Heart left ventricle (tissue), 13 donors: ENCODE results near the gene NAA30.

ENCODE experiments used
- CTCF ChIP-seq, 12 donors: fragments of 200-600 bp; sonication (generic) in 4 of 12; IDR thresholded peaks; one replicate each; pipeline versions ENCODE4 v1.5.0 to v1.8.0; 2018 to 2022; ENCODE audit warnings: antibody characterized with exemption in 12 of 12, mild to moderate bottlenecking in 5 of 12
- POLR2A ChIP-seq, 2 donors: fragments of 450-650 bp; IDR thresholded peaks; one replicate each; pipeline ENCODE4 v1.6.1; 2017; ENCODE audit warnings: antibody characterized with exemption in 2 of 2, mild to moderate bottlenecking in 2 of 2, moderate library complexity in 2 of 2
- donor health status: ischemic (EF 13 %, LVEDD 7.1; RV severe dilation, severe dysfunction).
- donor health status: DM: no; HTN: yes; CAD: no.
- donor health status: DM: no; HTN: no; CAD: no.
- donor health status: ischemic (EF 25% LVEDD 6.9; RV normal size, moderate dysfunction).
- donor health status: ischemic (EF 25% LVEDD 5.7; RV mildly dilated, moderate dysfunction).
- donor health status: ischemic (EF 35%, LVEDD 5.7; RV mildly dilated, moderate dysfunction).
- donor health status: nonischemic (EF 11% LVEDD 7.7; RV severe dilation, severe dysfunction).
- donor health status: DM: yes; HTN: yes; CAD: no.
- donor health status: PGD.
- donor health status: ischemic (EF 29% LVEDD 5.4; RV normal size, mild dysfunction).
- donor health status: nonischemic (EF 23%, LVEDD 6.1; RV moderate dilation, normal function).

DNA sequence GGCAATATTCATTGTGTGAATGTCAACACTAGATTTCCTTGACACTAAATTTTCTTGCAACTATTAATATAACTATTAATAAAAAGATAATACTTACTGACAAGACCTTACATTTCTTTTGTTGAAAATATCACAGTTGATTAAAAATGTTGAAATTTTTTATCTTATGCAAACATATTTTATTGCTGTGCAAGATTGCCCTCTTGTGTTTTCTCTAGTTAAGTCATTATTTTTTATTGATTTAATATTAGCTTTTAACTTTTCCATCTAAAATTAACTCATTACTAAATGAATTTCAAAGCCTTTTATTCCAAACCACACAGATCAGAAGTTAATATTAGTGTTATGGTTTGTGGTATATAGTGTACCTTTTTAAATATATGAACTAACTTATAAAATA, 11.7 kb upstream of the NAA30 start:
- TF ChIP-seq CTCF (IDR thresholded peaks at IDR 0.05) (no peak), POLR2A (IDR thresholded peaks at IDR 0.05) (no peak)
